Fibroblast of skin of back (primary cell): ENCODE data around the gene RBM12. TPM values are rescaled to one million over a fixed set of nuclear protein-coding genes. Genes with fewer than 3 reads are reported as not detected.
"Not testable (repeated sequence)": the region's sequence is repeated elsewhere in the genome, so short reads cannot be mapped to it uniquely, and the experiment has no call there.

Experiments
- DNase-seq: peaks from one replicate; pipeline ENCODE4 v3.0.0-alpha.2; 2013
- polyA plus RNA-seq, 2 experiments: library from polyadenylated mRNA; unstranded; fragments of 120-200 nt; gene quantifications; one replicate each; pipeline ENCODE4 v1.2.1, GENCODE V29; 2013; ENCODE audit not compliant: insufficient read length in 2 of 2

Gene RBM12
- 49.8 TPM for polyA plus RNA-seq (2013, experiment 1 of 2; ENCODE audit: insufficient read length)
- 40.1 TPM for polyA plus RNA-seq (2013, experiment 2 of 2; ENCODE audit: insufficient read length)

- peak; percentile 92 for DNase-seq
Measured at GRCh38 chr20:35664466-35665206, at the start of gene RBM12, which contains the start of gene CPNE1. Gene RBM12 (minus strand): TSS chr20:35664900. CDS start chr20:35655322, 9,578 bp downstream. Gene CPNE1 (minus strand): TSS chr20:35664900. CDS start chr20:35632923, 31,977 bp downstream.

DNA sequence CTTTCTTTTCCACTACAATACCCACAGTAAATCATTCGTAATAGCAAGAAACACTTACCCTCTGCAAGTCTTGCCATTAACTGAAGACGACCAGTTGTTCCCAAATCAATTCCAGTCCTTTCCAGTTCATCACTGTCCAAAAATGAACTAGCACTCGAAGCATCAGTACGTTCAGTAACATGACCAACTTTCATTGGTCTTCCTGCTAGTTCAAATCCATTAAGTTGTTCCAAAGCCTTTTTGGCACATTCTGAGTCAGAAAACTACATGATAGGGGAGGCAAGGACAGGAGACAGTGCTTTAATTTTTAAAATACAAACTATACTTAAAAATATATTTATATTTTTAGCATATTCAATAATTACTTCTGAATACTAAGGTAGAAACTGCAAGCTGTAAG is 49.4 kb upstream of the RBM12 start:
- DNase-seq = no peak

GRCh38 chr20:35713120-35713519 is 48.4 kb upstream of the RBM12 start:
- not testable (repeated sequence) for DNase-seq

DNA sequence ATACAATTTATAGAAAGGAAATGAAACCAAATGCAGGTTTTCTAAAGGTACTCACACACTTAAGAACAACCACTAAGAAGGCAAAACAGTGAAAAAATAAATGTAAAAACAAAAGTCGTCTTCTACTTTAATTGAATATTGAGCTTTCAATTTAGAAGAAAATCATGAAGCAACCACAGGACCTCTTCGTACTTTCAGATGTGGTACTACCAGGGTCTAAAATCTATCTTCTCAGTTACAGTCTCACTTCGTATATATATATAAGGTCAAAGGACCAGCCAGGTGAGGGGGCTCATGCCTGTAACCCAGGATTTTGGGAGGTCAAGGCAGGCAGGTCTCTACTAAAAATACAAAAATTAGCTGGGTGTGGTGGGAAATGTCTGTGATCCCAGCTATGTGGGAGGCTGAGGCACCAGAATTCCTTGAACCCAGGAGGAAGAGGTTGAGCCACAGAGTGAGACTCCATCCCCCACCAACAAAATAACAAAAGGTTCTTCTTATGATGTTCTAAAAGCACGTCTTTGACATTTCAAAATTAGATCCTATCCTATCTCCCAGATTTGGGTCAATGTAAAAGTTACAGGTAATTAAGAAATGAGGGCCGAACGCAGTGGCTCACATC is 47.0 kb upstream of the RBM12 start:
- no peak for DNase-seq

GRCh38 chr20:35710884-35711587 is 46.3 kb upstream of the RBM12 start:
- no peak for DNase-seq

- no peak for DNase-seq
Measured at GRCh38 chr20:35710039-35710438, 45.3 kb upstream of the RBM12 start.

- DNase-seq = no peak
Measured at GRCh38 chr20:35709259-35709658, 44.6 kb upstream of the RBM12 start.

GRCh38 chr20:35708502-35708901 is 43.8 kb upstream of the RBM12 start:
- no peak for DNase-seq

DNA sequence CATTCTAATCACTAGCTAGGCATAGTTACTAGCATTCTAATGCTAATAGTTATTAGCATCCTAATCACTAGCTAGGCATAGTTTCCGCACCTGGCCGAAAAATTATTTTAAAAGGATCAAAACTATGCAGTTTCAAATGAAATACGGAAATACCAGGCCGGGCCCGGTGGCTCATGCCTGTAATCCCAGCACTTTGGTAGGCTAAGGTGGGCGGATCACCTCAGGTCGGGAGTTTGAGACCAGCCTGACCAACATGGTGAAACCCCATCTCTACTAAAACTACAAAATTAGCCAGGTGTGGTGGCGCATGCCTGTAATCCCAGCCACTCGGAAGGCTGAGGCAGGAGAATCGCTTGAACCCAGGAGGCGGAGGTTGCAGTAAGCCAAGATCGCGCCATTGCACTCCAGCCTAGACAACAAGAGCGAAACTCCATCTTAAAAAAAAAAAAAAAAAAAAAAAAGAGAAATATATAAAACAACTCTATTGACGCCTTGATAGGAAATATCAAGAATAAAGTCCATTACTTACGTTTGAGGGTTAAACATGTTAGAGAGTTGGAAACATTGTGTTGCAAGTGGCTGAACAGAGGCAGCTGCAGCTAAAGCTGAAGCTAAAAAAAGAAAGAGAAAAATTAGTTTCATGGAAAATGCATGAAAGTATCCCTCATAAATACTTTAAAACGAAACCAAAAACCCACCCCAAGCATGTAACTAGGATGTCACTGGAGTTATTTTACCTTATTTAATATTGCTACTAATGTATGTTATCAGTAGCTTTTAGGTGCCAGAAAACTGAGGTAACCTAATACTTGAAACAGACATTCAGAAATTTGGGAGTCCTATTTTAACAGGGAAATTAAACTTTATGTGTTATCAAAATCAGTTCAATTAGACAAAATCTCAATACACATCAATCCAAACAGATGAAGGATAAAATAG is 42.2 kb upstream of the RBM12 start:
- not testable (repeated sequence) for DNase-seq

DNA sequence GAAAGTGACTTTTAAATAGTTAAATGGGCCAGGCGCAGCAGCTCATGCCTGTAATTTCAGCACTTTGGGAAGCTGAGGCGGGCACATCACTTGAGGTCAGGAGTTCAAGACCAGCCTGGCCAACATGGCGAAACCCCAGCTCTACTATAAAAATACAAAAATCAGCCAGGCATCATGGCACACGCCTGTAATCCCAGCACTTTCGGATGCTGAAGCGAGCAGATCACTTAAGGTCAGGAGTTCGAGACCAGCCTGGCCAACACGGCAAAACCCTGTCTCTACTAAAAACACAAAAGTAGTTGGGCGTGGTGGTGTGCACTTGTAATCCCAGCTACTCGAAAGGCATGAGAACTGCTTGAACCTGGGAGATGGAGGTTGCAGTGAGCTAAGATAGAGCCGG is 41.2 kb upstream of the RBM12 start:
- not testable (repeated sequence) for DNase-seq

- no peak for DNase-seq
Measured at GRCh38 chr20:35704514-35705261, 40.0 kb upstream of the RBM12 start.

DNA sequence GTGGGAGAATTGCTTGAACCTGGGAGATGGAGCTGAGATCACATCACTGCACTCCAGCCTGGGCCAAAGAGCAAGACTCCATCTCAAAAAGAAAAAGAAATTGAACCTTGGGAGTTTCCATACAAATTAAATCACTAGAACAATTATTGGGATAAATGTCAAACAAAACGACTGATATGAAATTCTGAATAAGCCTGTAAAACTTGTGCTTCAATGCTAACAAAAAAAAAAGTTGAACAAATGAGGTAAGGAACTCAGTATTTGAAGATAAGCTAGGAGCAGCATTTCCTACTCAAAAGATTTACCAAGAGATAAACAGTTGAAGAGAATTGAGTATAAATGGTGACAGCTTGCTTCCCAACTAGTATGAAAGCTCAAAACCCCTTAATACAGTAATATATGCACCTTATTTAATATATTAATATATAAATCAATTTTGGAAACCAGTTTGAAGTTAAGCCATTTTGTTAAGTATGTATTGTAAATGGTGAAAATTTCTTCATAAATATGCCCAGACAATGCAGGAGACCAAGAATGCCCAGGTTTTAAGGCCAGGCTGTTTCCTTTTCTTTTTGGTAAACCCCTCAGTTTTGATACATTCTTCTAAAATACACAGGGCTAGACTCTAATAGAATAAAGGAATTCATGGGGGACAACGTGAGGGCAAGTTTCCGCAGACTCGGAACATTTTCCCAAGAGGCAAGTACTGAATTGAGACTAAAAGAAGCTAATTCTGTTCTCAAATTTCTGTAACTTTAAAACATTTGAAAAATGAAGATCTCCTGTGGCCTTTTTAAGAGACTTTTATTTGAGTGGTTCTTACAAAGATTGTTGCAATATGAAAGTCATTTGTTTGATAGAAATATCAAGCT is 38.4 kb upstream of the RBM12 start:
- DNase-seq = no peak

- no peak for DNase-seq
Measured at GRCh38 chr20:35702051-35702823, 37.5 kb upstream of the RBM12 start.

DNA sequence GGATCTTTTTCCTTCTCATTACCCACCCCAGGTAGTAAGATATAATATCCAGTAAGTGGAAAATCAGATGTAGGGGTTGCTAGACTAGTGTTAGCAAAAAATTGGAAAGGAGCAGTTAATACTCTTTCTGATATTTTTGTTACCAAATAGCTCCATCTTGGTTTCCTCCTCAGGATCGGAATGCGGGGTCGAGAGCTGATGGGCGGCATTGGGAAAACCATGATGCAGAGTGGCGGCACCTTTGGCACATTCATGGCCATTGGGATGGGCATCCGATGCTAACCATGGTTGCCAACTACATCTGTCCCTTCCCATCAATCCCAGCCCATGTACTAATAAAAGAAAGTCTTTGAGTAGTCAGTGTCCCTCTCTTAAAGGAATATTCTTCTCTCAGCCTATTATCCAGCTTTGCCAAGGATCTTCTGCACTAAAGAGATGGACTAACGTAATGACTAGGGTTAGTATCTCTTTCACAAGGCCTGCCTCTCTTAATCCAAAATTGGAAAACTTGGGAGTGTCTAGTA is 36.0 kb upstream of the RBM12 start:
- no peak for DNase-seq

GRCh38 chr20:35699957-35700624 is 35.4 kb upstream of the RBM12 start:
- DNase-seq = no peak

GRCh38 chr20:35699127-35699956 is 34.6 kb upstream of the RBM12 start, which contains the start of the genes NFS1 and ROMO1:
Gene NFS1 (minus strand): TSS chr20:35699352. CDS start chr20:35699288, 64 bp downstream.
Gene ROMO1 (plus strand): TSS chr20:35699405. CDS start chr20:35699633, 228 bp downstream.
- peak; percentile 84 for DNase-seq
